MCF 10A (cell line): ENCODE measurements around the gene NR1D2. TPM values are rescaled to one million over a fixed set of nuclear protein-coding genes. Genes with fewer than 3 reads are reported as not detected.

Experiments
- BruUV-seq: library from RNA; stranded (reverse); fragments of 400-500 nt; replicated peaks from 2 replicates; lab custom pipeline; 2021; lab: Mats Ljungman, UMichigan
- CTCF ChIA-PET: fragments of 300-600 bp; sonication (Branson Sonifier 250); formaldehyde crosslinking; extraction: SDS; loops from one replicate; lab custom pipeline; 2021; ENCODE audit warnings: antibody characterized with exemption, inconsistent platforms; lab: Yijun Ruan, JAX
- POLR2A ChIA-PET: fragments of 300-600, 350-650 bp; sonication (Branson Sonifier 250); formaldehyde crosslinking; extraction: SDS; loops from one replicate; lab custom pipeline; 2020; ENCODE audit warnings: antibody characterized with exemption, inconsistent platforms; lab: Yijun Ruan, JAX
- DNase-seq: peaks from one replicate; pipeline ENCODE4 v3.0.0-alpha.2; 2018; ENCODE audit not compliant: unreplicated experiment
- H3K27ac Mint-ChIP-seq: one replicate; pipeline ENCODE4 v1.8.0; 2022; ENCODE audit warnings: mild to moderate bottlenecking, low read depth, mixed read lengths; ENCODE audit not compliant: unreplicated experiment
- H3K27me3 Mint-ChIP-seq: one replicate; pipeline ENCODE4 v1.8.0; 2022; ENCODE audit warnings: mixed read lengths; ENCODE audit not compliant: insufficient read depth, unreplicated experiment
- H3K36me3 Mint-ChIP-seq: one replicate; pipeline ENCODE4 v1.8.0; 2022; ENCODE audit warnings: mild to moderate bottlenecking, moderate library complexity, mixed read lengths; ENCODE audit not compliant: insufficient read depth, unreplicated experiment
- H3K4me1 Mint-ChIP-seq: one replicate; pipeline ENCODE4 v1.8.0; 2022; ENCODE audit warnings: mixed read lengths; ENCODE audit not compliant: insufficient read depth, unreplicated experiment
- H3K4me3 Mint-ChIP-seq: one replicate; pipeline ENCODE4 v1.8.0; 2022; ENCODE audit warnings: mild to moderate bottlenecking, moderate library complexity, mixed read lengths; ENCODE audit not compliant: unreplicated experiment
- H3K9me3 Mint-ChIP-seq: one replicate; pipeline ENCODE4 v1.8.0; 2022; ENCODE audit warnings: mixed read lengths; ENCODE audit not compliant: unreplicated experiment
- intact Hi-C: fragments of 100-400 bp; cut with micrococcal nuclease; formaldehyde crosslinking; loops from 2 replicates; pipeline ENCODE4 v1.14.1; 2022
- total RNA-seq: library from RNA; stranded (reverse); gene quantifications from 2 replicates; pipeline ENCODE4 v1.2.3, GENCODE V29; 2022
- TF ChIP-seq, protein P1 (sequence below): fragments of 200-600 bp; IDR thresholded peaks from one replicate; pipeline ENCODE4 v1.8.0; 2022; ENCODE audit warnings: antibody characterized with exemption, mild to moderate bottlenecking; ENCODE audit not compliant: unreplicated experiment

Gene NR1D2
- total RNA-seq, 1 experiment from 2014 or later: 19.4 TPM

GRCh38 chr3:24018784-24019570 is 73.9 kb downstream of the NR1D2 start:
- no peaks in the 10 kb centered on the region for H3K9me3 Mint-ChIP-seq
- ChIA-PET CTCF (no interaction called here), POLR2A (no interaction called here)
- H3K4me1 Mint-ChIP-seq: no peaks in the 10 kb centered on the region
- no peaks in the 10 kb centered on the region for H3K36me3 Mint-ChIP-seq
- intact Hi-C loops: no loop called here
- H3K27ac Mint-ChIP-seq: no peak overlapping the region
- no peak for DNase-seq
- H3K4me3 Mint-ChIP-seq: no peak overlapping the region
- no peaks in the 10 kb centered on the region for H3K27me3 Mint-ChIP-seq
- no TSS peak for BruUV-seq
- TF ChIP-seq, protein P1, sequence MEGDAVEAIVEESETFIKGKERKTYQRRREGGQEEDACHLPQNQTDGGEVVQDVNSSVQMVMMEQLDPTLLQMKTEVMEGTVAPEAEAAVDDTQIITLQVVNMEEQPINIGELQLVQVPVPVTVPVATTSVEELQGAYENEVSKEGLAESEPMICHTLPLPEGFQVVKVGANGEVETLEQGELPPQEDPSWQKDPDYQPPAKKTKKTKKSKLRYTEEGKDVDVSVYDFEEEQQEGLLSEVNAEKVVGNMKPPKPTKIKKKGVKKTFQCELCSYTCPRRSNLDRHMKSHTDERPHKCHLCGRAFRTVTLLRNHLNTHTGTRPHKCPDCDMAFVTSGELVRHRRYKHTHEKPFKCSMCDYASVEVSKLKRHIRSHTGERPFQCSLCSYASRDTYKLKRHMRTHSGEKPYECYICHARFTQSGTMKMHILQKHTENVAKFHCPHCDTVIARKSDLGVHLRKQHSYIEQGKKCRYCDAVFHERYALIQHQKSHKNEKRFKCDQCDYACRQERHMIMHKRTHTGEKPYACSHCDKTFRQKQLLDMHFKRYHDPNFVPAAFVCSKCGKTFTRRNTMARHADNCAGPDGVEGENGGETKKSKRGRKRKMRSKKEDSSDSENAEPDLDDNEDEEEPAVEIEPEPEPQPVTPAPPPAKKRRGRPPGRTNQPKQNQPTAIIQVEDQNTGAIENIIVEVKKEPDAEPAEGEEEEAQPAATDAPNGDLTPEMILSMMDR: no peak

- no TSS peak for BruUV-seq
- CTCF ChIA-PET: no interaction called here
- Mint-ChIP-seq H3K4me1 (no peaks in the 10 kb centered on the region), H3K4me3 (no peak overlapping the region), H3K27me3 (no peaks in the 10 kb centered on the region), H3K27ac (no peak overlapping the region), H3K36me3 (no peaks in the 10 kb centered on the region), H3K9me3 (no peaks in the 10 kb centered on the region)
- POLR2A ChIA-PET: interaction anchor here (1.0 kb wide), 1 partner anchor 11 kb away, joined by 3 read pairs; no protein-coding TSS in a partner anchor
- TF ChIP-seq, protein P1: no peak
- DNase-seq: no peak
- intact Hi-C loops: no loop called here
Measured at GRCh38 chr3:24019585-24019984, 74.5 kb downstream of the NR1D2 start.

DNA sequence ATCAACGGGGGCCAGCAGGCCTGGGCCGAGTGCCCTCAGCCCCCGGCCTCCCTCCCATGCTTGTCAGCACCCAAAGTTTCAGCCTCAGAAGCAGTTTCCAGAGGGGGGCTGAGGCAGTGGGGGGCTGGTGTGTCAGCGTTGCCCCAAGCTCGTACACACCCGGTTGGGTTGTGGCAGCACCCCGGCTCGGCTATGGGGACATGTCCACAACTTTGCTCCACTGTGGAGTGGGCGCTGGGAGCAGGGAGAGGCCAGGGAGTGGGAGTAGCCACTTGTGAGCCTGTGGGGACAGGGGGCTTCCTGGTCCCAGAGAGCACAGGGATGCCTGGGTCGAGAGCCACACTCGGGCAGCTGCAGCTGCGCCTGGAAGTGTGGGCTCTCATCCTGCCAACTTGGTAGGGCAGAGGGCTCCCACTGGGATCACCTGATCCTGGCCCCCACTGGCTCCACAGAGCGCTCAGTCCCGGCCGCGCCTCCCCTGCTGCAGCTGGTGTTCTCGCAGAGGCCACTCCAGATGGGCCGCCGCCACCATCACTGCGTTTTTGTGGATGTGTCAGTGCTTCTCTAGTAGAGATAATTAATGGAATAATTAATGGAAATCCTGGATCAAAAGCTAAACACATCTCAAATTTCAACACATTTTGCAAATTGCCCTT is 75.1 kb downstream of the NR1D2 start:
- BruUV-seq: no TSS peak
- no peak for DNase-seq
- Mint-ChIP-seq H3K36me3 (no peaks in the 10 kb centered on the region), H3K4me3 (no peak overlapping the region), H3K27me3 (no peaks in the 10 kb centered on the region), H3K4me1 (no peaks in the 10 kb centered on the region), H3K9me3 (no peaks in the 10 kb centered on the region), H3K27ac (no peak overlapping the region)
- TF ChIP-seq, protein P1: no peak
- ChIA-PET POLR2A (interaction anchor here (1.0 kb wide), 1 partner anchor 11 kb away, joined by 3 read pairs; no protein-coding TSS in a partner anchor), CTCF (no interaction called here)
- intact Hi-C loops: no loop called here

- ChIA-PET CTCF (interaction anchor here (0.6 kb wide), 2 partner anchors 148 to 559 kb away, joined by 4 to 5 read pairs; no protein-coding TSS in a partner anchor), POLR2A (no interaction called here)
- H3K36me3 Mint-ChIP-seq: no peaks in the 10 kb centered on the region
- no peak for DNase-seq
- H3K27ac Mint-ChIP-seq: no peak overlapping the region
- no peaks in the 10 kb centered on the region for H3K9me3 Mint-ChIP-seq
- no peaks in the 10 kb centered on the region for H3K27me3 Mint-ChIP-seq
- H3K4me3 Mint-ChIP-seq: no peak overlapping the region
- no peaks in the 10 kb centered on the region for H3K4me1 Mint-ChIP-seq
- BruUV-seq: no TSS peak
- intact Hi-C loops: no loop called here
- TF ChIP-seq, protein P1: no peak
Measured at GRCh38 chr3:24023197-24023596, 78.1 kb downstream of the NR1D2 start.
